Gastrocnemius medialis (tissue), 4 donors: Measurements from ENCODE around the gene SLC16A14. TPM values are rescaled to one million over a fixed set of nuclear protein-coding genes. Genes with fewer than 3 reads are reported as not detected.
A peak's percentile ranks its signal among the peaks of the same experiment; 100 is the strongest.

Experiments used
- ATAC-seq, 2 donors: fragments of 150-250 bp; one replicate each; pipeline ENCODE4 v1.9.1; 2016
- DNase-seq, 2 donors: peaks; one replicate each; pipeline ENCODE4 v3.0.0-alpha.2; 2019
- H3K27ac ChIP-seq, 4 donors: fragments of 200-600 bp; sonication (generic); 1 replicate in 1 of 4; 2 replicates in 3 of 4; pipeline ENCODE4 v1.5.1; 2016 to 2018; ENCODE audit warnings: mild to moderate bottlenecking in 2 of 4, moderate library complexity in 1 of 4
- H3K27me3 ChIP-seq, 3 donors: fragments of 200-600 bp; sonication (generic) in 2 of 3; 1 replicate in 1 of 3; 2 replicates in 2 of 3; pipeline versions ENCODE4 v1.5.1 to v1.6.0; 2016 to 2019; ENCODE audit warnings: mild to moderate bottlenecking in 1 of 3, moderate library complexity in 1 of 3
- H3K36me3 ChIP-seq, 2 donors: fragments of 200-600 bp; sonication (generic) in 1 of 2; one replicate each; pipeline ENCODE4 v1.5.1; 2017 to 2018
- H3K4me1 ChIP-seq, 2 donors: fragments of 200-600 bp; sonication (generic) in 1 of 2; one replicate each; pipeline ENCODE4 v1.5.1; 2016 to 2017; ENCODE audit warnings: mild to moderate bottlenecking in 2 of 2
- H3K4me3 ChIP-seq, 4 donors: fragments of 200-600 bp; sonication (generic) in 3 of 4; 1 replicate in 1 of 4; 2 replicates in 3 of 4; pipeline ENCODE4 v1.5.1; 2016 to 2019; ENCODE audit warnings: mild to moderate bottlenecking in 2 of 4
- H3K9me3 ChIP-seq, 3 donors: fragments of 200-600 bp; sonication (generic) in 2 of 3; 1 replicate in 1 of 3; 2 replicates in 2 of 3; pipeline ENCODE4 v1.5.1; 2016 to 2019
- POLR2A ChIP-seq, 2 donors: fragments of 450-650 bp; IDR thresholded peaks; one replicate each; pipeline ENCODE4 v1.6.1; 2017; ENCODE audit warnings: antibody characterized with exemption in 2 of 2, mild to moderate bottlenecking in 2 of 2, moderate library complexity in 2 of 2
- in situ Hi-C, 4 donors: fragments of 200-750 bp; cut with MboI; loops; one replicate each; pipeline versions ENCODE4 v1.15.0 to v1.8.0; 2017; ENCODE audit warnings: low sequenced_read_pairs in 4 of 4
- intact Hi-C: fragments of 100-400 bp; cut with DNase I; formaldehyde crosslinking; loops from one replicate; pipeline ENCODE4 v1.15.1; 2023; ENCODE audit warnings: low total_unique reads
- total RNA-seq, 4 donors: library from RNA; depleted of rRNA; stranded (reverse); fragments of >200 nt; gene quantifications; one replicate each; pipeline versions ENCODE4 v1.1.0 to v1.2.3, GENCODE V29; 2016
- TF ChIP-seq, protein P1 (sequence below), 5 experiments: fragments of 450-650 bp in 3 of 5; fragments of 200-600 bp in 2 of 5; sonication (generic) in 2 of 5; IDR thresholded peaks in 4 of 5; conservative IDR thresholded peaks in 1 of 5; 1 replicate in 4 of 5; 2 replicates in 1 of 5; pipeline ENCODE4 v1.5.1; 2016 to 2019; ENCODE audit warnings: antibody characterized with exemption in 5 of 5, mild to moderate bottlenecking in 3 of 5, moderate library complexity in 3 of 5

SLC16A14 gene
- total RNA-seq, 4 donors from 2014 or later = 0.44 to 0.66 (median 0.58) TPM

DNA sequence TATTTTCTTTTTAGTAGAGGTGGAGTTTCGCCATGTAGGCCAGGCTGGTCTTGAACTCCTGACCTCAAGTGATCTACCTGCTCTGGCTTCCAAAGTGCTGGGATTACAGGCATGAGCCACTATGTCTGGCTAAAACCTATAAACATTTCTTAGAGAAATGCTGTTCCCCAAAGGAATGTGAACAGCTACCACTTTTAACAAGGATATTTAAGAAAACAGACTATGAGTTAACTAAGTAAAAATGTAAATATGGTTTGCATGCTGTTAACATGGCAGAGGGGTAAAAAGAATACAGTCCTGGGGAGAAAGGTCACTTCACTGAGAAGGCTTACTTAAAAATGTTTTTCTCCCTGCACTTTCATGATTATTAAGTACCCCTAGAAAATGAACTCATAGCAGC, 57.1 kb downstream of the SLC16A14 start:
- Histone ChIP-seq H3K36me3 (no peaks in the 10 kb centered on the region), H3K4me1 (peaks cover 0 to 6% of the 10 kb centered on the region in 2 donors), H3K27me3 (no peaks in the 10 kb centered on the region), H3K4me3 (no peak overlapping the region), H3K9me3 (no peaks in the 10 kb centered on the region), H3K27ac (no peak overlapping the region)
- DNase-seq = no peak
- TF ChIP-seq, protein P1, sequence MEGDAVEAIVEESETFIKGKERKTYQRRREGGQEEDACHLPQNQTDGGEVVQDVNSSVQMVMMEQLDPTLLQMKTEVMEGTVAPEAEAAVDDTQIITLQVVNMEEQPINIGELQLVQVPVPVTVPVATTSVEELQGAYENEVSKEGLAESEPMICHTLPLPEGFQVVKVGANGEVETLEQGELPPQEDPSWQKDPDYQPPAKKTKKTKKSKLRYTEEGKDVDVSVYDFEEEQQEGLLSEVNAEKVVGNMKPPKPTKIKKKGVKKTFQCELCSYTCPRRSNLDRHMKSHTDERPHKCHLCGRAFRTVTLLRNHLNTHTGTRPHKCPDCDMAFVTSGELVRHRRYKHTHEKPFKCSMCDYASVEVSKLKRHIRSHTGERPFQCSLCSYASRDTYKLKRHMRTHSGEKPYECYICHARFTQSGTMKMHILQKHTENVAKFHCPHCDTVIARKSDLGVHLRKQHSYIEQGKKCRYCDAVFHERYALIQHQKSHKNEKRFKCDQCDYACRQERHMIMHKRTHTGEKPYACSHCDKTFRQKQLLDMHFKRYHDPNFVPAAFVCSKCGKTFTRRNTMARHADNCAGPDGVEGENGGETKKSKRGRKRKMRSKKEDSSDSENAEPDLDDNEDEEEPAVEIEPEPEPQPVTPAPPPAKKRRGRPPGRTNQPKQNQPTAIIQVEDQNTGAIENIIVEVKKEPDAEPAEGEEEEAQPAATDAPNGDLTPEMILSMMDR (IDR thresholded peaks at IDR 0.05 in 4 of 5, conservative IDR thresholded peaks at IDR 0.05 in 1 of 5) = no peak
- no peak for TF ChIP-seq POLR2A (IDR thresholded peaks at IDR 0.05)
- in situ Hi-C loops (loop anchor here in 1 of 4 donors (25.0 kb wide), 1 partner anchor 601 kb away; no protein-coding TSS in a partner anchor), intact Hi-C loops (no loop called here)
- no peak for ATAC-seq

DNA sequence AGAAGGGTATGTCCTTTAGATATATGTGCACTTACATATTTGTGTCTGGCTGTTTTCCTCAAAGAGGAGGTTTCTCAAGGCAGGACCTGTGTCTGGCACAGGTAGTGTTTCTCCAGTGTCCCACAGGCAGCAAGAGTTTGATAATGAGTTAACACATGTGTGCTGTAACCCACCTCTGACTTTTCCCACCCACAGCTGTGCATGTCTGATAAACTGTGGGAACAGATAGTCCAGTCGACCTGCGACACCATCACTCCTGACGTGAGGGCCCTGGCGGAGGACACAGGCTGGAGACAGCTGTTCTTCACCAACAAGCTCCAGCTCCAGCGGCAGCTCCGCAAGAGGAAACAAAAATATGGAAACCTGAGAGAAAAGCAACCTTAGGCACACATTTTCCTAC, 58.2 kb downstream of the SLC16A14 start:
- Histone ChIP-seq H3K36me3 (no peaks in the 10 kb centered on the region), H3K27ac (no peak overlapping the region), H3K4me3 (no peak overlapping the region), H3K27me3 (no peaks in the 10 kb centered on the region), H3K4me1 (peaks cover 0 to 6% of the 10 kb centered on the region in 2 donors), H3K9me3 (no peaks in the 10 kb centered on the region)
- in situ Hi-C loops = loop anchor here in 1 of 4 donors (25.0 kb wide), 1 partner anchor 602 kb away; no protein-coding TSS in a partner anchor
- TF ChIP-seq POLR2A (IDR thresholded peaks at IDR 0.05) = no peak
- TF ChIP-seq, protein P1 (IDR thresholded peaks at IDR 0.05 in 4 of 5, conservative IDR thresholded peaks at IDR 0.05 in 1 of 5) = no peak
- DNase-seq = no peak
- intact Hi-C loops = no loop called here
- ATAC-seq = no peak

DNA sequence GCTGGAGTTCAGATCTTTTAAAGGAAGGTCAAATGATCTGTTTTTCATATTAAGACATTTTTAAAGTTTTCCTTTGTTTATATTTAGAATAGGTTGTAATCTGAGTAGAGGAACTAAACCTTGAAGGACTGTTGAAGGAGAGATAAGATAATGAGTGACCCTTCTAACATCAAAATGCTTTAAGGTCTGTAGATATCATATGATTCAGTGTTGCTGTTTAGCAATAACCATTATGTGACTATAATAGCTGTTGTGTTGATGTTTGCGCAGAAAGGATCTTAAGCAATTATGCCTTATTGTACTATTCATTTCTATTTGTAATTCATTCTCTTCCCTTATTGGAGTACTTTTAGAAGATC, 60.0 kb downstream of the SLC16A14 start:
- Histone ChIP-seq H3K9me3 (no peaks in the 10 kb centered on the region), H3K27me3 (no peaks in the 10 kb centered on the region), H3K27ac (no peak overlapping the region), H3K4me1 (peaks cover 0 to 6% of the 10 kb centered on the region in 2 donors), H3K36me3 (no peaks in the 10 kb centered on the region), H3K4me3 (peak overlapping the region in 1 of 4 donors; percentile 15)
- in situ Hi-C loops = loop anchor here (5.0 to 25.0 kb wide), 4 partner anchors 596 to 606 kb away; no protein-coding TSS in a partner anchor
- no peak for DNase-seq
- TF ChIP-seq, protein P1 (IDR thresholded peaks at IDR 0.05 in 4 of 5, conservative IDR thresholded peaks at IDR 0.05 in 1 of 5) = no peak
- no peak for TF ChIP-seq POLR2A (IDR thresholded peaks at IDR 0.05)
- intact Hi-C loops = loop anchor here (2.0 kb wide), 1 partner anchor 152 kb away; no protein-coding TSS in a partner anchor
- no peak for ATAC-seq

DNA sequence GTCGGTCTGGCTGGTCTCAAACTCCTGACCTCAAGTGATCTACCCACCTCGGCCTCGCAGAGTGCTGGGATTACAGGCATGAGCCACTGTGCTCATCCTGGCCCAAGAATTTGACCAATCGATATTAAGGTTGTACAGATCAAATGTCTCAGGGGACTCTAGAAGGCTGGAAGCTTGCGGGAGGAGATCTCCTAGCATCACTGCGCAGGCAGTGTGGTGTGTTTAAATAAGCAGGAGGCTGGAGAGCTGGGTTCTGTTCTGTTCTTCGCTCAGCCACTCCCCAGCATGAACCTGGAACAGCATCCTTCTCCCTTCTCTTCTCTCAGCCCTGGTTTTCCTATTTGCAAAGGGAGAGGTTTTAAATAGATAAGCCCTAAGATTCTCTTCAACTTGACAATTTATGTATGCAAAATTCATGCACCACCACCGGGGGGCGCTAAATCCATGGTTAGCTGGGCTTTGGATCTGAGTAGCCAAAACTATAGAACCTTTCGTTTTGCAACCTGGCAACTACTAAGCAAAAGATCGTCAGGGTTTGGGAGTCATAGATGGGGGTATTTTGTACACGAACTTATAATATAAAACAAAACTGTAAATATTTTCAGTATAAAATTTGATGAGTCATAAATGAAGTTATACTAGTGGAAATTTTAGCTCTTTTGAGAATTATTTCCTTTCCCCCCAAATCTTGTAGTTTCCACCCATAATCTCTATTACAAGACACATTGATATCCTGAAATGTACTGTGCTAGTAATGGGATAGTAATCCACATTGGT, 60.6 kb downstream of the SLC16A14 start:
- Histone ChIP-seq H3K4me1 (peaks cover 0 to 6% of the 10 kb centered on the region in 2 donors), H3K27me3 (no peaks in the 10 kb centered on the region), H3K27ac (no peak overlapping the region), H3K4me3 (peak overlapping the region in 2 of 4 donors; percentile 15 to 22), H3K9me3 (no peaks in the 10 kb centered on the region), H3K36me3 (no peaks in the 10 kb centered on the region)
- intact Hi-C loops = loop anchor here (2.0 kb wide), 1 partner anchor 153 kb away; no protein-coding TSS in a partner anchor
- in situ Hi-C loops = loop anchor here (5.0 to 25.0 kb wide), 4 partner anchors 597 to 607 kb away; no protein-coding TSS in a partner anchor
- TF ChIP-seq POLR2A (IDR thresholded peaks at IDR 0.05) = no peak
- TF ChIP-seq, protein P1 (IDR thresholded peaks at IDR 0.05 in 4 of 5, conservative IDR thresholded peaks at IDR 0.05 in 1 of 5) = peak; percentile 53 to 77 (median 65)
- ATAC-seq (peak; percentile 24 to 42), DNase-seq (peak; percentile 17 to 50)
